Prostate gland (tissue), 2 donors: ENCODE data around the gene SMAD1. TPM values are rescaled to one million over a fixed set of nuclear protein-coding genes. Genes with fewer than 3 reads are reported as not detected.
A peak's percentile ranks its signal among the peaks of the same experiment; 100 is the strongest.

Experiments used
- DNase-seq: peaks from one replicate; pipeline ENCODE4 v3.0.0-alpha.2; 2019; ENCODE audit warnings: low spot score
- H3K27ac ChIP-seq, 2 donors: fragments of 200-600 bp; sonication (generic); 2 replicates each; pipeline ENCODE4 v1.5.1; 2017 to 2019
- H3K27me3 ChIP-seq: fragments of 200-600 bp; sonication (generic); replicated peaks from 2 replicates; pipeline ENCODE4 v1.5.1; 2019; ENCODE audit not compliant: insufficient read depth
- H3K36me3 ChIP-seq, 2 donors: fragments of 200-600 bp; sonication (generic); 1 replicate in 1 of 2; 2 replicates in 1 of 2; pipeline versions ENCODE4 v1.5.1 to v1.8.1; 2017 to 2019
- H3K4me1 ChIP-seq: fragments of 200-600 bp; sonication (generic); replicated peaks from 2 replicates; pipeline ENCODE4 v1.5.1; 2019
- H3K4me3 ChIP-seq, 2 donors: fragments of 200-600 bp; sonication (generic); 2 replicates each; pipeline ENCODE4 v1.5.1; 2017 to 2019
- H3K9me3 ChIP-seq: fragments of 200-600 bp; sonication (generic); 2 replicates; pipeline ENCODE4 v1.5.1; 2017
- CTCF ChIP-seq, 4 experiments: fragments of 200-600 bp in 2 of 4; fragments of 450-650 bp in 2 of 4; sonication (generic) in 2 of 4; IDR thresholded peaks; 1 replicate in 3 of 4; 2 replicates in 1 of 4; pipeline ENCODE4 v1.5.1; 2016 to 2019; ENCODE audit warnings: antibody characterized with exemption in 4 of 4, mild to moderate bottlenecking in 2 of 4, moderate library complexity in 2 of 4
- POLR2A ChIP-seq: fragments of 450-650 bp; IDR thresholded peaks from one replicate; pipeline ENCODE4 v1.6.1; 2016; ENCODE audit warnings: antibody characterized with exemption, mild to moderate bottlenecking
- POLR2AphosphoS5 ChIP-seq: sonication (generic); formaldehyde crosslinking; IDR thresholded peaks from one replicate; pipeline ENCODE4 v1.6.1; 2017; ENCODE audit warnings: antibody characterized with exemption
- WGBS: methylation state at CpG from one replicate; pipeline ENCODE4 v1.1.5; 2018; 5-methylcytosine and 5-hydroxymethylcytosine counted together
- intact Hi-C: fragments of 100-400 bp; cut with DNase I; formaldehyde crosslinking; loops from one replicate; pipeline ENCODE4 v1.14.2; 2022
- total RNA-seq, 2 donors: library from RNA; depleted of rRNA; stranded (reverse); fragments of >200 nt; gene quantifications; one replicate each; pipeline ENCODE4 v1.1.0, GENCODE V29; 2016

Gene SMAD1
- total RNA-seq, 2 donors from 2014 or later, result 21.5 to 34.3 TPM

DNA sequence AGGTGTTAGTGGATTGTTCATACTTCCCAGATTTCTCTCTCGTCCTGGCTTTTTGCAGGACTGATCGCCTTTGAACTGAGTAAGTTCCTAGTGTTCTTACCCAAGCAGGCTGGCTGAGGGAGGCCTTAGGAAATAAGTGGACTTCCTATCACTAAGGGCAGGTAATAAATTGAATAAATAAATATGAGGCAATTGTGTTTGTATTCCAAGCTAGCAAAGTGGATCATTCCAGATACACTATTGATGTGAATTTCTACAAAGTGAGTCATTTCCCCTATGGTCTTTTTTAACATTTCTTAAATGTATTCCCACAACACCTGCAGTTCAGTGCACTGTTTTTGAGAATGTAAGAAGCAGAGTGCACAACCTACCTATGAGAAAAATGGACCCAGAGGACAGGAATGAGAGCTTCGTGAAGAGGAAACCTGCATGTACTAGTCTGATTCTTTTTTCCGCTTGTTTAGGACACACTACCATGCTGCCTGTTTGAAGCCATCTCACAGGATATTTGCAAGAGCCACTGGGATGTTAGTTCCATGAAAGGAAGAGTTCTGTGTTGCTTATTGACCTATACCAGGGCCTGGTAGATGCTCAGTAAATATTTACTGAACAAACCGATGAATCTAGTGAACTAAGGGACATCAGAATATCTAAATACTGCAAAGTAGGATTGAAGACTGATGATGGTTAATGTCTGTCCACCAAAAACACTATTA, 29.0 kb upstream of the SMAD1 start:
- no peak overlapping the region for H3K27ac ChIP-seq
- no peak for TF ChIP-seq POLR2AphosphoS5
- TF ChIP-seq POLR2A, result no peak
- no peak for TF ChIP-seq CTCF (IDR thresholded peaks at IDR 0.05)
- no peaks in the 10 kb centered on the region for H3K36me3 ChIP-seq
- no peaks in the 10 kb centered on the region for H3K4me1 ChIP-seq
- 79% methylated on average over 5 of the region's 5 CpGs for WGBS
- H3K27me3 ChIP-seq, result no peaks in the 10 kb centered on the region
- no peak overlapping the region for H3K4me3 ChIP-seq
- H3K9me3 ChIP-seq, result no peaks in the 10 kb centered on the region
- intact Hi-C loops, result no loop called here
- no peak for DNase-seq

- Histone ChIP-seq H3K9me3 (no peaks in the 10 kb centered on the region), H3K4me3 (no peak overlapping the region), H3K36me3 (no peaks in the 10 kb centered on the region), H3K4me1 (no peaks in the 10 kb centered on the region), H3K27me3 (no peaks in the 10 kb centered on the region), H3K27ac (no peak overlapping the region)
- intact Hi-C loops, result no loop called here
- TF ChIP-seq POLR2AphosphoS5 (no peak), POLR2A (no peak), CTCF (IDR thresholded peaks at IDR 0.05) (no peak)
- no peak for DNase-seq
Measured at GRCh38 chr4:145453163-145453520, 28.5 kb upstream of the SMAD1 start.

DNA sequence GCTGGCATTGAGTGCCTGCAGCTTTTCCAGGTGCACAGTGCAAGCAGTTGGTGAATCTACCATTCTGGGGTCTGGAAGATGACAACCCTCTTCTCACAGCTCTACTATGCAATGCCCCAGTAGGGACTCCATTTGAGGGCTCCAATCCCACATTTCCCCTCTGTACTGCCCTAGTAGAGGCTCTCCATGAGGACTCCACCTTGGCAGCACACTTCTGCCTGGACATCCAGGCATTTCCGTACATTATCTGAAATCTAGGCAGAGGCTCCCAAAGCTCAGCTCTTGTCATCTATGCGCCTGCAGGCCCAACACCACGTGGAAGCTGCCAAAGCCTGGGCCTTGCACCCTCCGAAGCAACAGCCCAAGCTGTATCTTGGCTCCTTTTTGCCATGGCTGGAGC, 8.4 kb upstream of the SMAD1 start:
- no peaks in the 10 kb centered on the region for H3K4me1 ChIP-seq
- no peaks in the 10 kb centered on the region for H3K36me3 ChIP-seq
- no peaks in the 10 kb centered on the region for H3K27me3 ChIP-seq
- H3K4me3 ChIP-seq, result no peak overlapping the region
- no peaks in the 10 kb centered on the region for H3K9me3 ChIP-seq
- DNase-seq, result no peak
- no peak overlapping the region for H3K27ac ChIP-seq
- WGBS, result 87% methylated on average over 4 of the region's 4 CpGs
- no peak for TF ChIP-seq POLR2A
- no peak for TF ChIP-seq CTCF (IDR thresholded peaks at IDR 0.05)
- no peak for TF ChIP-seq POLR2AphosphoS5
- intact Hi-C loops, result no loop called here

- DNase-seq, result no peak
- Histone ChIP-seq H3K36me3 (no peaks in the 10 kb centered on the region), H3K27ac (no peak overlapping the region), H3K27me3 (no peaks in the 10 kb centered on the region), H3K4me1 (no peaks in the 10 kb centered on the region), H3K9me3 (no peaks in the 10 kb centered on the region), H3K4me3 (no peak overlapping the region)
- intact Hi-C loops, result loop anchor here (5.0 to 10.0 kb wide), 3 partner anchors 65 to 303 kb away; partner anchors contain the start of gene MMAA
- 42% methylated on average over 1 of the region's 1 CpG for WGBS
- TF ChIP-seq POLR2AphosphoS5 (no peak), CTCF (IDR thresholded peaks at IDR 0.05) (no peak), POLR2A (no peak)
Measured at GRCh38 chr4:145480257-145480656, 1.4 kb upstream of the SMAD1 start.

- intact Hi-C loops, result loop anchor here (5.0 to 10.0 kb wide), 3 partner anchors 63 to 305 kb away; partner anchors contain the start of gene MMAA
- H3K4me1 ChIP-seq, result no peaks in the 10 kb centered on the region
- no peaks in the 10 kb centered on the region for H3K9me3 ChIP-seq
- peak overlapping the region; percentile 96 to 98 for H3K27ac ChIP-seq
- no peaks in the 10 kb centered on the region for H3K36me3 ChIP-seq
- no peaks in the 10 kb centered on the region for H3K27me3 ChIP-seq
- H3K4me3 ChIP-seq, result peak overlapping the region; percentile 83 to 97
- under 1% methylated on average over 42 of the region's 42 CpGs for WGBS
- no peak for DNase-seq
- TF ChIP-seq POLR2AphosphoS5, result no peak
Measured at GRCh38 chr4:145481942-145482208, 222 bp downstream of the SMAD1 start.
